Measurements from ENCODE around the gene MED22. TPM values are rescaled to one million over a fixed set of nuclear protein-coding genes. Genes with fewer than 3 reads are reported as not detected.
A peak's percentile ranks its signal among the peaks of the same experiment; 100 is the strongest.

The MED22 gene
- total RNA-seq, 1 donor: 14.5 TPM

DNA sequence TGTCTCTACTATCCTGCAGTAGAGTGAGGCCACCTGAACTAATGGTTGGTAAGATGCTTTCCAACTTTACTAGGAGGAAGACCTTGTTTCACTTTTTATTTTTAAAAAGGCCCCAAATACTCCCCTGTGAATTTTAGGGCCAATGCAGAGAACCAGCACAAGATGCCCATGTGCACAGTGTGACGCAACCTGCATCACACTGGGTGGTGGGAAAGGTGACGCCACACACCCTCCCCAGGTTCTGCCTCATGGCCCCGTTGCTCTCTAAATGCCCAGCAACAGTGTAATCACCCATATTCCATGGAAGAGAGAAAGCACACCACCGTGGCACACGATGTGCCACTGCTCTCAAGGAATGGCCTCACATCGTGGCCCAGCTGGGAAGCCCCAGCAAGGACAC is 21.5 kb upstream of the MED22 start:
- DNase-seq (ENCODE audit: insufficient read length, low spot score, missing footprints): peak; percentile 46
- Histone ChIP-seq H4K20me1 (ENCODE audit: insufficient read depth, low read length) (peaks cover 94% of the 10 kb centered on the region), H3K4me2 (ENCODE audit: insufficient read depth, low read length) (peak overlapping the region; percentile 33), H3K9me3 (ENCODE audit: low read depth, low read length) (no peaks in the 10 kb centered on the region), H3K36me3 (ENCODE audit: insufficient read depth, low read length) (peaks cover 71% of the 10 kb centered on the region), H3K27me3 (ENCODE audit: insufficient read depth, low read length) (no peaks in the 10 kb centered on the region), H3K27ac (ENCODE audit: low read depth, low read length) (peak overlapping the region; percentile 81), H3K4me3 (ENCODE audit: insufficient read depth, low read length) (no peak overlapping the region), H3K4me1 (ENCODE audit: insufficient read depth, low read length) (peaks cover 62% of the 10 kb centered on the region), H2AFZ (ENCODE audit: low read length) (no peak overlapping the region), H3K79me2 (ENCODE audit: insufficient read depth, low read length) (peaks cover 99% of the 10 kb centered on the region)
- no peak for TF ChIP-seq CTCF (IDR thresholded peaks at IDR 0.05; ENCODE audit: extremely low read depth, low read depth, low read length)

- Histone ChIP-seq H3K4me3 (ENCODE audit: insufficient read depth, low read length) (no peak overlapping the region), H3K27ac (ENCODE audit: low read depth, low read length) (peak overlapping the region; percentile 81), H3K4me2 (ENCODE audit: insufficient read depth, low read length) (peak overlapping the region; percentile 33), H4K20me1 (ENCODE audit: insufficient read depth, low read length) (peaks cover 92% of the 10 kb centered on the region), H3K9me3 (ENCODE audit: low read depth, low read length) (no peaks in the 10 kb centered on the region), H3K4me1 (ENCODE audit: insufficient read depth, low read length) (peaks cover 55% of the 10 kb centered on the region), H3K79me2 (ENCODE audit: insufficient read depth, low read length) (peaks cover 98% of the 10 kb centered on the region), H2AFZ (ENCODE audit: low read length) (no peak overlapping the region), H3K27me3 (ENCODE audit: insufficient read depth, low read length) (no peaks in the 10 kb centered on the region), H3K36me3 (ENCODE audit: insufficient read depth, low read length) (peaks cover 74% of the 10 kb centered on the region)
- no peak for TF ChIP-seq CTCF (IDR thresholded peaks at IDR 0.05; ENCODE audit: extremely low read depth, low read depth, low read length)
- peak; percentile 90 for DNase-seq (ENCODE audit: insufficient read length, low spot score, missing footprints)
Measured at GRCh38 chr9:133368249-133368881, 20.4 kb upstream of the MED22 start.

DNA sequence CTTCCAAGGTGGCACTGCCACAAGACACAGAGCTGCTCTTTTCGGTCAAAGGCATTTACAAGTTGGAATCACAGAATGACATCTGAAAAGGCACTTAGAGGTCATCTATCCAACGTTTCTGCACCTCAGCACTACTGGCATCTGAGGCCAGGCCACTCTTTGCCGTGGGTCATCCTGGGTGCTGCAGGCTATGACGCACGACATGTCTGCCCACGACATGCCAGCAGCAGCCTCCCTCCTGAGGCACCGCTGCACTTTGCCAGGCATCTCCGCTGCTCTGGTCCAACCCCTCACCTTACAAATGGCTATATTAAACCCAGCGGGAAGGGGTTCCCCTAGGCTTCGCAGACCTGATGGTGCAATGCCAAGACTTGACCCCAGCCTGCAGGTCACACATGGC is 19.8 kb upstream of the MED22 start:
- peaks cover 74% of the 10 kb centered on the region for H3K36me3 ChIP-seq (ENCODE audit: insufficient read depth, low read length)
- peaks cover 98% of the 10 kb centered on the region for H3K79me2 ChIP-seq (ENCODE audit: insufficient read depth, low read length)
- H3K4me1 ChIP-seq (ENCODE audit: insufficient read depth, low read length): peaks cover 50% of the 10 kb centered on the region

More for the DNA sequence above, 19.8 kb upstream of the MED22 start:
- Histone ChIP-seq H3K4me3 (ENCODE audit: insufficient read depth, low read length) (no peak overlapping the region), H3K9me3 (ENCODE audit: low read depth, low read length) (no peaks in the 10 kb centered on the region), H2AFZ (ENCODE audit: low read length) (no peak overlapping the region), H3K4me2 (ENCODE audit: insufficient read depth, low read length) (no peak overlapping the region), H4K20me1 (ENCODE audit: insufficient read depth, low read length) (peaks cover 92% of the 10 kb centered on the region), H3K27me3 (ENCODE audit: insufficient read depth, low read length) (no peaks in the 10 kb centered on the region), H3K27ac (ENCODE audit: low read depth, low read length) (peak overlapping the region; percentile 81)
- no peak for DNase-seq (ENCODE audit: insufficient read length, low spot score, missing footprints)
- TF ChIP-seq CTCF (IDR thresholded peaks at IDR 0.05; ENCODE audit: extremely low read depth, low read depth, low read length): no peak
